ENCODE measurements around the gene LOXL1.

GRCh38 chr15:73945130-73945508 is 18.9 kb downstream of the LOXL1 start:
- TF ChIP-seq CTCF (IDR thresholded peaks at IDR 0.05) (no peak), POLR2A (IDR thresholded peaks at IDR 0.05) (no peak), POLR2AphosphoS5 (IDR thresholded peaks at IDR 0.05) (no peak), EP300 (IDR thresholded peaks at IDR 0.05) (no peak)
